ENCODE results near the gene ASTE1. TPM values are rescaled to one million over a fixed set of nuclear protein-coding genes. Genes with fewer than 3 reads are reported as not detected.
A peak's percentile ranks its signal among the peaks of the same experiment; 100 is the strongest.

The ASTE1 gene, protein sequence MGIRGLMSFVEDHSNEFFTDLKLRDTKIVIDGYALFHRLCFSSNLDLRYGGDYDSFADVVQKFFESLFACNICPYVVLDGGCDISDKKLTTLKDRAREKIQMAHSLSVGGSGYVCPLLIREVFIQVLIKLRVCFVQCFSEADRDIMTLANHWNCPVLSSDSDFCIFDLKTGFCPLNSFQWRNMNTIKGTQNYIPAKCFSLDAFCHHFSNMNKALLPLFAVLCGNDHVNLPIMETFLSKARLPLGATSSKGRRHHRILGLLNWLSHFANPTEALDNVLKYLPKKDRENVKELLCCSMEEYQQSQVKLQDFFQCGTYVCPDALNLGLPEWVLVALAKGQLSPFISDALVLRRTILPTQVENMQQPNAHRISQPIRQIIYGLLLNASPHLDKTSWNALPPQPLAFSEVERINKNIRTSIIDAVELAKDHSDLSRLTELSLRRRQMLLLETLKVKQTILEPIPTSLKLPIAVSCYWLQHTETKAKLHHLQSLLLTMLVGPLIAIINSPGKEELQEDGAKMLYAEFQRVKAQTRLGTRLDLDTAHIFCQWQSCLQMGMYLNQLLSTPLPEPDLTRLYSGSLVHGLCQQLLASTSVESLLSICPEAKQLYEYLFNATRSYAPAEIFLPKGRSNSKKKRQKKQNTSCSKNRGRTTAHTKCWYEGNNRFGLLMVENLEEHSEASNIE
- 10 to 100 TPM in 1 of 3 donors, 1 to 10 TPM in 2; 6.2 to 10.5 (median 8.0) TPM for total RNA-seq

DNA sequence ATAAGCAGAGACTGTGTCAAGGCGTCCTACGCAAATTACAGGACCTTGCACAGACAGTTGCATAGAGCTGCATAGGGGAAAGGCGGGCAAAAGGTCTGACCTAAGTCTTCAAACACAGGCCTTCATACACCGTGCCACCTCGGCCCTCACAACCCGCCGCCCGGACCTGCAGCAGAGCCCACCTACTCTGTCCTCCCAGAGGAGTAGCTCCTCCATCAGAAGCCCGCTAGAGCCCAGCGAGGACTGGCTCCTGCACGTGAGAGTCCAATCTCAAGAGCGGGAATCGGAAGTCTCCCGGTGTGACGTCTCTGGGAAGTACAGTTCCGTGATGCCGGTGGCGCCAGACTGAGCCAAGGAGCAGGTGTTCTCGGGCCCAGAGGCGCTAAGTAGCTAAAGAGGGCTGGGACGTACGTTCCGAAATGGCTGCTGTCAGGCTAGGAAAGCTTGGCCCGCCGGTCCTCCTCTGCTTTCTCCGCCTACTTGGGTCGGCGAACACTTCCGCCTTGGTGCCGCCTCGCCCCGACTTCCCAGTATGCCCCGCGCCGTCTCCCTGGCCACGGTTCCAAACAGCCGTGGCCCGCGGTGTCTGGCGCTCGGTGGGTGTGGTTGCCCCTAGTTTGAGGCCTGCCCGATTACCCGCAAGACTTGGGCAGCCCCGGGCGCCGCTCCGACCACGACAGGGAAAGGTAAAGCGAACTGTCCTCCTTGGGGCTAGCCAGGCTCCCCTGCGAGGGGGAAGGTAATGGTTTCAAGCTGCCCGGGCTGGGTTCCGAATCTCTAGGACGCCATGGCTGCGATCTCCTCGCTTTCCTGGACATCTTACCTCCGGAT lies at the start of gene ASTE1, which contains the start of gene NEK11:
Gene ASTE1, minus strand, starts transcription at position 505 of the 831 bp plus-strand sequence. CDS start 1,519 bp downstream, outside the sequence.
Gene NEK11, plus strand, starts transcription at position 557 of the 831 bp plus-strand sequence. CDS start 2,832 bp downstream, outside the sequence.
- H3K4me1 ChIP-seq = peaks cover 0 to 2% of the 10 kb centered on the region in 2 donors
- TF ChIP-seq POLR2A (IDR thresholded peaks at IDR 0.05) (no peak), POLR2AphosphoS5 (IDR thresholded peaks at IDR 0.05) (peak; percentile 57 to 87 (median 60))
- DNase-seq (ENCODE audit: low spot score in 2 of 2) = peak; percentile 82 to 91
- no peaks in the 10 kb centered on the region for H3K27me3 ChIP-seq
- intact Hi-C loops (cut with DNase I; ENCODE audit: low total_unique reads) = no loop called here
- no peaks in the 10 kb centered on the region for H3K36me3 ChIP-seq
- H3K9me3 ChIP-seq = no peaks in the 10 kb centered on the region
- peak within 1 kb of the TSS; percentile 89 to 94 for H3K27ac ChIP-seq
- H3K4me3 ChIP-seq = peak within 1 kb of the TSS; percentile 63 to 94 (median 64)

- no peak for DNase-seq (ENCODE audit: low spot score in 2 of 2)
- intact Hi-C loops (cut with DNase I; ENCODE audit: low total_unique reads) = no loop called here
- Histone ChIP-seq H3K36me3 (no peaks in the 10 kb centered on the region), H3K27me3 (no peaks in the 10 kb centered on the region), H3K9me3 (no peaks in the 10 kb centered on the region), H3K4me3 (no peak overlapping the region), H3K4me1 (no peaks in the 10 kb centered on the region), H3K27ac (no peak overlapping the region)
- TF ChIP-seq, protein P1, sequence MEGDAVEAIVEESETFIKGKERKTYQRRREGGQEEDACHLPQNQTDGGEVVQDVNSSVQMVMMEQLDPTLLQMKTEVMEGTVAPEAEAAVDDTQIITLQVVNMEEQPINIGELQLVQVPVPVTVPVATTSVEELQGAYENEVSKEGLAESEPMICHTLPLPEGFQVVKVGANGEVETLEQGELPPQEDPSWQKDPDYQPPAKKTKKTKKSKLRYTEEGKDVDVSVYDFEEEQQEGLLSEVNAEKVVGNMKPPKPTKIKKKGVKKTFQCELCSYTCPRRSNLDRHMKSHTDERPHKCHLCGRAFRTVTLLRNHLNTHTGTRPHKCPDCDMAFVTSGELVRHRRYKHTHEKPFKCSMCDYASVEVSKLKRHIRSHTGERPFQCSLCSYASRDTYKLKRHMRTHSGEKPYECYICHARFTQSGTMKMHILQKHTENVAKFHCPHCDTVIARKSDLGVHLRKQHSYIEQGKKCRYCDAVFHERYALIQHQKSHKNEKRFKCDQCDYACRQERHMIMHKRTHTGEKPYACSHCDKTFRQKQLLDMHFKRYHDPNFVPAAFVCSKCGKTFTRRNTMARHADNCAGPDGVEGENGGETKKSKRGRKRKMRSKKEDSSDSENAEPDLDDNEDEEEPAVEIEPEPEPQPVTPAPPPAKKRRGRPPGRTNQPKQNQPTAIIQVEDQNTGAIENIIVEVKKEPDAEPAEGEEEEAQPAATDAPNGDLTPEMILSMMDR (IDR thresholded peaks at IDR 0.05) = no peak
- TF ChIP-seq POLR2A (IDR thresholded peaks at IDR 0.05) = no peak
- TF ChIP-seq POLR2AphosphoS5 (IDR thresholded peaks at IDR 0.05) = no peak
Observed at GRCh38 chr3:131075632-131076328, 49.2 kb upstream of the ASTE1 start.

DNA sequence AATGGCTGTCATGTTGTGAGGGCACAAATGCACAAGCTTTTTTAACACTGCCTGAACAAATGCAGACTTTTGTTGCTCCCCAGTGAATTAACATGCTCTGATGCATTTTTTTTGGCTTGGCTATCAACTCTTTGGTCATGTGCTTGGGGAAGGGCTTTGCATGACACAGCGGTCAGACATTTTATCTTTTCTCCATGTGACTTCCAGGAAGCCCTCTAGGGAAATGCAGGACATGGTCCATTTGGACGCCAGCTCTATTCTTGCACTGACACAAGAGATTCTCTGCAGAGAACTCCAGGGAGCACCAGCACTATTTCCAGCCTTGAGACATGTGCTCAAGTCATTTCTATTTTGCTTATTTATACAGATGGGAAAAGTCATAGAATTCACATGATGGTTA lies 46.2 kb upstream of the ASTE1 start:
- intact Hi-C loops (cut with DNase I; ENCODE audit: low total_unique reads) = no loop called here
- H3K4me1 ChIP-seq = no peaks in the 10 kb centered on the region
- H3K4me3 ChIP-seq = no peak overlapping the region
- H3K36me3 ChIP-seq = no peaks in the 10 kb centered on the region
- TF ChIP-seq POLR2A (IDR thresholded peaks at IDR 0.05) (no peak), POLR2AphosphoS5 (IDR thresholded peaks at IDR 0.05) (no peak)
- TF ChIP-seq, protein P1 (IDR thresholded peaks at IDR 0.05) = no peak
- H3K27me3 ChIP-seq = no peaks in the 10 kb centered on the region
- DNase-seq (ENCODE audit: low spot score in 2 of 2) = no peak
- no peaks in the 10 kb centered on the region for H3K9me3 ChIP-seq
- H3K27ac ChIP-seq = peak overlapping the region in 1 of 2 donors; percentile 38

DNA sequence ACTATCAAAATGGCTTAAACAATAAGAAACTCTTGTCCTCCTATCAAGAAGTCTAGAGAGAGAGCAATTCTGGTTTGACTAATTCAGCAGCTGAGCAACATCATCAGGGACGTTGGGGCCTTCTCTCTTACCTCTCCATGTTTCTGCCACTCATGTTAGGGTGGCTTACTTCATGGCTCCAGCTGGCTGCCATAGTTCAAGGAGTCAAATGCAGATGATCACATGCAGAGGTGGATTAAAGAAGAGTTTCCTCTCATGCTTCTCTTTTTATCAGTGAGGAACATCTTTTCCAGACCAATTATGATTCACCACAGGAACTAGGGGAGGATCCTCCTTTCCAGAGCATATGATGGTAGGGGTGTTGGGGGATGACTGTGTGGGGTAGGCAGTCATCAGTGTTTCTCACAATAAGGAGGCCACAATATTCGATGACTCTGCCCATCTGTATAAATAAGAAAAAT lies 45.5 kb upstream of the ASTE1 start:
- Histone ChIP-seq H3K27ac (peak overlapping the region in 1 of 2 donors; percentile 38), H3K36me3 (no peaks in the 10 kb centered on the region), H3K9me3 (no peaks in the 10 kb centered on the region), H3K4me3 (no peak overlapping the region), H3K4me1 (no peaks in the 10 kb centered on the region), H3K27me3 (no peaks in the 10 kb centered on the region)
- intact Hi-C loops (cut with DNase I; ENCODE audit: low total_unique reads) = no loop called here
- no peak for TF ChIP-seq POLR2A (IDR thresholded peaks at IDR 0.05)
- no peak for TF ChIP-seq POLR2AphosphoS5 (IDR thresholded peaks at IDR 0.05)
- TF ChIP-seq, protein P1 (IDR thresholded peaks at IDR 0.05) = no peak
- no peak for DNase-seq (ENCODE audit: low spot score in 2 of 2)

- H3K27ac ChIP-seq = no peak overlapping the region
- no peaks in the 10 kb centered on the region for H3K36me3 ChIP-seq
- no peaks in the 10 kb centered on the region for H3K4me1 ChIP-seq
- intact Hi-C loops (cut with DNase I; ENCODE audit: low total_unique reads) = no loop called here
- no peak for DNase-seq (ENCODE audit: low spot score in 2 of 2)
- TF ChIP-seq POLR2AphosphoS5 (IDR thresholded peaks at IDR 0.05) = no peak
- TF ChIP-seq POLR2A (IDR thresholded peaks at IDR 0.05) = no peak
- TF ChIP-seq, protein P1 (IDR thresholded peaks at IDR 0.05) = no peak
- H3K9me3 ChIP-seq = no peaks in the 10 kb centered on the region
- H3K4me3 ChIP-seq = no peak overlapping the region
- H3K27me3 ChIP-seq = no peaks in the 10 kb centered on the region
Observed at GRCh38 chr3:131067983-131068382, 41.4 kb upstream of the ASTE1 start.
